Tibial artery (tissue), 4 donors: Measurements from ENCODE around the gene MKNK1.

Experiments used
- DNase-seq, 2 donors: peaks; one replicate each; pipeline ENCODE4 v3.0.0-alpha.2; 2019
- H3K27ac ChIP-seq, 2 donors: fragments of 200-600 bp; sonication (generic) in 1 of 2; 1 replicate in 1 of 2; 2 replicates in 1 of 2; pipeline ENCODE4 v1.5.1; 2018 to 2019; ENCODE audit warnings: mild to moderate bottlenecking in 1 of 2
- H3K27me3 ChIP-seq, 2 donors: fragments of 200-600 bp; sonication (generic) in 1 of 2; one replicate each; pipeline versions ENCODE4 v1.5.1 to v1.6.0; 2016 to 2019
- H3K36me3 ChIP-seq, 3 donors: fragments of 200-600 bp; sonication (generic) in 2 of 3; one replicate each; pipeline ENCODE4 v1.5.1; 2016 to 2019; ENCODE audit warnings: mild to moderate bottlenecking in 2 of 3
- H3K4me1 ChIP-seq, 4 donors: fragments of 200-600 bp; sonication (generic) in 2 of 4; 1 replicate in 3 of 4; 2 replicates in 1 of 4; pipeline ENCODE4 v1.5.1; 2016 to 2019
- H3K4me3 ChIP-seq, 2 donors: fragments of 200-600 bp; sonication (generic) in 1 of 2; 1 replicate in 1 of 2; 2 replicates in 1 of 2; pipeline ENCODE4 v1.5.1; 2018 to 2019; ENCODE audit warnings: mild to moderate bottlenecking in 2 of 2
- H3K9me3 ChIP-seq, 3 donors: fragments of 200-600 bp; sonication (generic) in 1 of 3; one replicate each; pipeline ENCODE4 v1.5.1; 2016 to 2019
- CTCF ChIP-seq, 2 experiments: fragments of 200-600 bp in 1 of 2; fragments of 450-650 bp in 1 of 2; IDR thresholded peaks; one replicate each; pipeline ENCODE4 v1.5.1; 2017 to 2019; ENCODE audit warnings: antibody characterized with exemption in 2 of 2, mild to moderate bottlenecking in 1 of 2, moderate library complexity in 1 of 2
- intact Hi-C: fragments of 100-400 bp; cut with DNase I; formaldehyde crosslinking; loops from one replicate; pipeline ENCODE4 v1.15.0; 2023; ENCODE audit warnings: low total_unique reads

The MKNK1 gene

GRCh38 chr1:46521414-46521813 is 82.7 kb downstream of the MKNK1 start:
- intact Hi-C loops: no loop called here
- peaks cover 0 to 8% (median 2%) of the 10 kb centered on the region in 4 donors for H3K4me1 ChIP-seq
- no peak overlapping the region for H3K27ac ChIP-seq
- no peaks in the 10 kb centered on the region for H3K9me3 ChIP-seq
- no peak for TF ChIP-seq CTCF (IDR thresholded peaks at IDR 0.05)
- DNase-seq: no peak
- H3K36me3 ChIP-seq: no peaks in the 10 kb centered on the region
- H3K27me3 ChIP-seq: peaks cover 0 to 36% of the 10 kb centered on the region in 2 donors
- no peak overlapping the region for H3K4me3 ChIP-seq

- no peak overlapping the region for H3K27ac ChIP-seq
- no peak for TF ChIP-seq CTCF (IDR thresholded peaks at IDR 0.05)
These were observed 83.8 kb downstream of the MKNK1 start for GRCh38 chr1:46520063-46520911.

GRCh38 chr1:46519209-46519608 is 84.9 kb downstream of the MKNK1 start:
- no peak for TF ChIP-seq CTCF (IDR thresholded peaks at IDR 0.05)
- H3K4me3 ChIP-seq: no peak overlapping the region
- peaks cover 0 to 8% (median 3%) of the 10 kb centered on the region in 4 donors for H3K4me1 ChIP-seq
- H3K9me3 ChIP-seq: no peaks in the 10 kb centered on the region
- no peak for DNase-seq
- no peak overlapping the region for H3K27ac ChIP-seq
- H3K27me3 ChIP-seq: peaks cover 0 to 22% of the 10 kb centered on the region in 2 donors
- intact Hi-C loops: no loop called here
- no peaks in the 10 kb centered on the region for H3K36me3 ChIP-seq

More at GRCh38 chr1:46520063-46520911, 83.8 kb downstream of the MKNK1 start:
- Histone ChIP-seq H3K4me3 (no peak overlapping the region), H3K4me1 (peaks cover 0 to 8% (median 3%) of the 10 kb centered on the region in 4 donors), H3K27me3 (peaks cover 0 to 25% of the 10 kb centered on the region in 2 donors), H3K9me3 (no peaks in the 10 kb centered on the region), H3K36me3 (no peaks in the 10 kb centered on the region)
- DNase-seq: no peak
- intact Hi-C loops: no loop called here

GRCh38 chr1:46517932-46518498 is 86.1 kb downstream of the MKNK1 start:
- TF ChIP-seq CTCF (IDR thresholded peaks at IDR 0.05): no peak
- Histone ChIP-seq H3K27ac (no peak overlapping the region), H3K4me1 (peaks cover 0 to 8% (median 3%) of the 10 kb centered on the region in 4 donors), H3K9me3 (no peaks in the 10 kb centered on the region), H3K36me3 (no peaks in the 10 kb centered on the region), H3K4me3 (no peak overlapping the region), H3K27me3 (peaks cover 0 to 22% of the 10 kb centered on the region in 2 donors)
- DNase-seq: no peak
- intact Hi-C loops: no loop called here

GRCh38 chr1:46517010-46517600 is 87.0 kb downstream of the MKNK1 start:
- no peak for DNase-seq
- no peak overlapping the region for H3K4me3 ChIP-seq

More at GRCh38 chr1:46517010-46517600, 87.0 kb downstream of the MKNK1 start:
- intact Hi-C loops: no loop called here
- TF ChIP-seq CTCF (IDR thresholded peaks at IDR 0.05): no peak
- peaks cover 0 to 25% of the 10 kb centered on the region in 2 donors for H3K27me3 ChIP-seq
- H3K36me3 ChIP-seq: no peaks in the 10 kb centered on the region
- peaks cover 0 to 6% (median 0%) of the 10 kb centered on the region in 4 donors for H3K4me1 ChIP-seq
- no peak overlapping the region for H3K27ac ChIP-seq
- H3K9me3 ChIP-seq: no peaks in the 10 kb centered on the region
